Peyer's patch (tissue), 4 donors: ENCODE measurements around the gene SMAD2. TPM values are rescaled to one million over a fixed set of nuclear protein-coding genes. Genes with fewer than 3 reads are reported as not detected.
"Not testable (repeated sequence)": the region's sequence is repeated elsewhere in the genome, so short reads cannot be mapped to it uniquely, and the experiment has no call there.

Experiments used
- DNase-seq, 3 donors: peaks; one replicate each; pipeline ENCODE4 v3.0.0-alpha.2; 2017 to 2019
- H3K27ac ChIP-seq, 4 donors: fragments of 200-600 bp; sonication (generic); one replicate each; pipeline ENCODE4 v1.5.1; 2016 to 2019
- H3K27me3 ChIP-seq, 2 donors: fragments of 200-600 bp; sonication (generic); one replicate each; pipeline ENCODE4 v1.5.1; 2019
- H3K36me3 ChIP-seq, 3 donors: fragments of 200-600 bp; sonication (generic); one replicate each; pipeline ENCODE4 v1.5.1; 2016 to 2019
- H3K4me1 ChIP-seq, 4 donors: fragments of 200-600 bp; sonication (generic); one replicate each; pipeline ENCODE4 v1.5.1; 2016 to 2019
- H3K4me3 ChIP-seq, 4 donors: fragments of 200-600 bp; sonication (generic); 1 replicate in 3 of 4; 2 replicates in 1 of 4; pipeline ENCODE4 v1.5.1; 2016 to 2019; ENCODE audit warnings: mild to moderate bottlenecking in 1 of 4
- H3K9me3 ChIP-seq, 4 donors: fragments of 200-600 bp; sonication (generic); one replicate each; pipeline ENCODE4 v1.5.1; 2016 to 2019; ENCODE audit warnings: mild to moderate bottlenecking in 1 of 4
- CTCF ChIP-seq, 6 experiments: fragments of 450-650 bp in 4 of 6; fragments of 200-600 bp in 2 of 6; sonication (generic) in 1 of 6; IDR thresholded peaks; one replicate each; pipeline ENCODE4 v1.5.1; 2017 to 2019; ENCODE audit warnings: antibody characterized with exemption in 6 of 6, mild to moderate bottlenecking in 3 of 6, moderate library complexity in 1 of 6
- POLR2A ChIP-seq, 2 donors: fragments of 450-650 bp; IDR thresholded peaks; one replicate each; pipeline ENCODE4 v1.5.1; 2017; ENCODE audit warnings: antibody characterized with exemption in 2 of 2, mild to moderate bottlenecking in 2 of 2, moderate library complexity in 2 of 2
- small RNA-seq, 2 donors: library from RNA; depleted of rRNA; stranded (forward); fragments of <200 nt; gene quantifications; one replicate each; pipeline ENCODE3, GENCODE V24; 2016
- total RNA-seq, 4 donors: library from RNA; depleted of rRNA; stranded (reverse); fragments of >200 nt; gene quantifications; one replicate each; pipeline ENCODE4 v1.1.0, GENCODE V29; 2016

SMAD2 gene
- total RNA-seq, 4 donors from 2014 or later: 26.9 to 53.6 (median 38.6) TPM

- no peak for DNase-seq
- TF ChIP-seq POLR2A (IDR thresholded peaks at IDR 0.05): no peak
- TF ChIP-seq CTCF (IDR thresholded peaks at IDR 0.05): no peak
- H3K36me3 ChIP-seq: no peaks in the 10 kb centered on the region
- H3K4me3 ChIP-seq: no peak overlapping the region
- no peaks in the 10 kb centered on the region for H3K27me3 ChIP-seq
- H3K4me1 ChIP-seq: no peaks in the 10 kb centered on the region
- H3K9me3 ChIP-seq: no peaks in the 10 kb centered on the region
- no peak overlapping the region for H3K27ac ChIP-seq
Measured at GRCh38 chr18:47771922-47772321, 158.5 kb downstream of the SMAD2 start.

- TF ChIP-seq POLR2A (IDR thresholded peaks at IDR 0.05): no peak
- TF ChIP-seq CTCF (IDR thresholded peaks at IDR 0.05): no peak
Measured at GRCh38 chr18:47767699-47768098, 162.8 kb downstream of the SMAD2 start.

GRCh38 chr18:47767198-47767597 lies 163.3 kb downstream of the SMAD2 start:
- not testable (repeated sequence) for H3K27ac ChIP-seq, DNase-seq, H3K36me3 ChIP-seq, H3K4me1 ChIP-seq, H3K4me3 ChIP-seq, H3K27me3 ChIP-seq, H3K9me3 ChIP-seq

More at GRCh38 chr18:47767699-47768098, 162.8 kb downstream of the SMAD2 start:
- DNase-seq: no peak
- Histone ChIP-seq H3K9me3 (no peaks in the 10 kb centered on the region), H3K4me3 (no peak overlapping the region), H3K36me3 (no peaks in the 10 kb centered on the region), H3K27me3 (no peaks in the 10 kb centered on the region), H3K27ac (no peak overlapping the region), H3K4me1 (no peaks in the 10 kb centered on the region)

Small RNA genes within 50 kb of the gene (small RNA-seq; reads per million reads assigned to genes)
- gene AC120349.2: 0 reads per million in 2 donors
- 0 reads per million in 2 donors for gene MTCO2P2
